ENCODE measurements around the gene CDKL4.
"Not testable (repeated sequence)": the region's sequence is repeated elsewhere in the genome, so short reads cannot be mapped to it uniquely, and the experiment has no call there.

CDKL4 gene

DNA sequence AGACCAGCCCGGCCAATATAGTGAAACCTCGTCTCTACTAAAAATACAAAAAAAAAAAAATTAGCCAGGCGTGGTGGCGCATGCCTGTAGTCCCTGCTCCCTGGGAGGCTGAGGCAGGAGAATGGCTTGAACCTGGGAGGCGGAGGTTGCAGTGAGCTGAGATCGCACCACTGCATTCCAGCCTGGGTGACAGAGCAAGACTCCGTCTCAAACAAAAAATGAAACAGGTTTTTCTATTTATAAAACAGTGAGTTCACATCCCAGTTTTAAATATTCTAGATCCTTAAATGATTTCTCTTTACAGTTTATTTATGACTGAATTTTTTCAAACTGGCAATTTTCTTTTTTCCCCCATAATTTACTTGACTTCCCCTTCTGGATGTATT lies 102.8 kb downstream of the CDKL4 start:
- not testable (repeated sequence) for DNase-seq

DNA sequence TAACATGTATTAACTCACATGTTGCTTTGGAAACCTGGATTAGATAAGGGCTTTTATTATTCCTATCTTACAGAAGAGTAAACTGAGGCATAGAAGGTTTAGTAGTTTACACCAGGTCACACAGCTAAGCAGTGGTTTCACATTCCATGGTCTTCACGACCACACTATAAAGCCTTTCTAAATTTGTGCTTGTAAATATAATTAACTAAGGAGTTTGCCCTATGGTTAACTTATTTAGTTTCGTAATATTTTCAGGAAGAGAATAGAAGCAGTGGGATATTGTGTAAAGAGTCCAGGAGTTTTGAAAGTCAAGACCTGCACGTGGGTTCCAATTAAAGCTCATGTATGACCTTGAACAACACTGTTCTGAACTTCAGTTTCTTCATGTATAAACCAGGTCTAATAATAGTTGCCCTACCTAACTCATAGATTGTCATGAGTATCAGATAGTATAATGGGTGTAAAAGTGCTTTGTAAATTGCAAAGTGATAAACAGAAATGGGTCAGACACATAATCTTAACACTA lies 103.4 kb downstream of the CDKL4 start:
- DNase-seq = peak; percentile 47 to 82 (median 72)

DNA sequence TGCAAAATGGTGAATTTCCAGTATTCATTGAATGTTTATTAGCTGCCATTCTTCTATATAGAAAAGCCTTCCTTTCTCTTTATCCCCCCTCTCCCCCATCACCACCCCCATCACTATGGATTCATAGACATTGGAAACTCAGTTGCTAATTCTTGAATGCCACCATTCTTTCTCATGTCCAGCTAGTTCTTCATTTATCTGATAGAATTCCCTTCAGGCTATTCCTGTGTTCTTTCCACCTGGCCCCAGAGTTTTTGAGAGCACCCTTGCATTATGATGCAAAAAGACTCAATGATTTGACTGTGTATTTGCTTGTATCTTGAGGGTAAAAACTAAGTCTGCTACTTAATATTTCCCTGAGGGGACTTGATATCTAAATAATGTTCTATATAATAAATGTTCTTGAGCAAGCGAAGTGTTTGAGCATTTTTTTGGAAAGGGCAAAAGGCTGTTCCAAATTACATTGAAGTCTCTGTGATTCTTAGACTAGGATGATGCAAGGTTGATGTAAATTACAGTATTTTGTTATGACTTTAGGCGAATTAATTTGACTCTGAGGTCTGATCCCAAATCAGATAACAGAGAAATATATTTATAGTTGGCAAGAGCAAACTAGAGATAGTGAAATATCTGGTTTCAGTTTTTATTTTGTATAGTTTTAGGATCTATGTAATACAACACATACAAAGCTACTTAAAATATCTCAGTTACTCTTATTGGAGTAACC lies 104.1 kb downstream of the CDKL4 start:
- DNase-seq = no peak

DNA sequence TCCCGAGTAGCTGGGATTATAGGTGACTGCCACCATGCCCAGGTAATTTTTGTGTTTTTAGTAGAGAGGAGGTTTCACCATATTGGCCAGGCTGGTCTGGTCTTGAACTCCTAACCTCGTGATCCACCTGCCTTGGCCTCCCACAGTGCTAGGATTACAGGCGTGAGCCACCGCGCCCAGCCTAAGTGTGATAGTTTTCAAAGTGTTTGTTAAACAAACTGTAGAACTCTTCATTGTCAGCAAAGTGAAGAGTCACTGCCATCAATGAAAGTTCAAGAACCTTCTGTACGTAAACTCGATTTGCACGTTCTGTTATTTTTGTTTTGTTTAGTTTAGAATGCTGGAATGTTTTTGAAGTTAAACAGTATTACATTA lies 104.9 kb downstream of the CDKL4 start:
- DNase-seq = no peak

DNA sequence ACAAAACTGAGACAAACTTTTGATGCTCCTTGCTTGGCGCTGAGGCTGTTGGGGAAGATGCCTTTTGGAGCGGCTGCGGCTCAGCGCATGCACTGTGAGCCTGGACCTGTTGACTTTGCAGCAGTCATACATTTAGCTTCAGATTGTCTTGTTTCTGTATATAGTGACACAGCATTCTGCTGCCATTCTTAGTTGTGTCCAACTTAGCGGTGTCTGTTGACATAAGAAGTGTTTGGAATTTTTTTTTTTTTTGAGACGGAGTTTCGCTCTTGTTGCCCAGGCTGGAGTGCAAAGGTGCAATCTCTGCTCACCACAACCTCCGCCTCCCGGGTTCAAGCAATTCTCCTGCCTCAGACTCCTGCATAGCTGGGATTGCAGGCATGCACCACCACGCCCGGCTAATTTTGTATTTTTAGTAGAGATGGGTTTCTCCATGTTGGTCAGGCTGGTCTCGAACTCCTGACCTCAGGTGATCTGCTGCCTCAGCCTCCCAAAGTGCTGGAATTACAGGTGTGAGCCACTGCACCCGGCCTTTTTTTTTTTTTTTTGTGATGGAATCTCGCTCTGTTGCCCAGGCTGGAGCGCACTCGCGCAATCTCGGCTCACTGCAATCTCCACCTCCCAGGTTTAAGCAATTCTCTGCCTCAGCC lies 105.5 kb downstream of the CDKL4 start:
- DNase-seq = not testable (repeated sequence)

DNA sequence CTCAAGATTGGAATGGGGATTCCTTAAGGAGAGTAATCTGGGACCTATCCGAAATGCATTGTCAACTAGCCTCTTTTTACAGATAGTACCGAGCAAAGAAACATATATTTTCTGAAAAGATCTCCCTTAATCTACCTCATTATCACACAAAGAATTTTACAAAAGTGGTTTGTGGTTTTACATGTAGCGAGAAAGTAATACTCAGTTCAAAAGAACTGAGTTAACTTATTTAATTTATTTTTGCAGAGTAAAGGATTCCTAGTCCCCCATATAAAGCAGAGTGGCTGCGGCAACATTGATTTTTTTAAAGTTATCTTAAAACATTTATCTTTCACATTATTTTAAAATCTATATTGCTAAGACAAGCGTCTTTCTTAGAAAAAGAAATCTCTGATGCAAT lies 107.0 kb downstream of the CDKL4 start:
- DNase-seq = no peak

DNA sequence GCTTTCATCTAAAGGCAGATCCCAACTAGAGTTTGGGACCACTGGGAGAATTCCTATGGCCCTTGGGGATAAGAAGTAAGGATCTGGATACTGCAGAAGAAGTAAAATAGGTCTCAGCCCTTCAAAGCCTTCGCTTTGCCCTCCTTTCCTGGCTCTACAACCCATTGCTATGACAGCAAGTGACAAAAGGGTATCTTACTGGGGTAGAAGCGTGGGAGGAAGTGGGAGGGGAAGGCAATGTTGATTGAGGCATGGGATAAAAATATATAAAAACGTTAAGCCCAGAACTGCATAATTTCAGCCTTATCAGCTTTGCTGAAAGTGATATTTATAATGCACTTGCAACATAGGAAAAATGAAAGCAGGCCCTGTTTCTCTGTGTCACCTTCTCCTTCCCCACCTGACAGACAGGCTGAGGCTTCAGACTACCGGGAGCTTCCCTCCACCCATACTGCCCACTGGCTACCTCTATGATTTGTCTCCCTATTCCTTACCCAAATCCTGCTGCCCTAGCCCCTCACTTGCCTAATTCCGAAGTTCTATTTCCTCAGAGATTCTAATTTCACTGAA lies 108.0 kb downstream of the CDKL4 start:
- DNase-seq = peak in 2 of 4 experiments; percentile 19 to 22

DNA sequence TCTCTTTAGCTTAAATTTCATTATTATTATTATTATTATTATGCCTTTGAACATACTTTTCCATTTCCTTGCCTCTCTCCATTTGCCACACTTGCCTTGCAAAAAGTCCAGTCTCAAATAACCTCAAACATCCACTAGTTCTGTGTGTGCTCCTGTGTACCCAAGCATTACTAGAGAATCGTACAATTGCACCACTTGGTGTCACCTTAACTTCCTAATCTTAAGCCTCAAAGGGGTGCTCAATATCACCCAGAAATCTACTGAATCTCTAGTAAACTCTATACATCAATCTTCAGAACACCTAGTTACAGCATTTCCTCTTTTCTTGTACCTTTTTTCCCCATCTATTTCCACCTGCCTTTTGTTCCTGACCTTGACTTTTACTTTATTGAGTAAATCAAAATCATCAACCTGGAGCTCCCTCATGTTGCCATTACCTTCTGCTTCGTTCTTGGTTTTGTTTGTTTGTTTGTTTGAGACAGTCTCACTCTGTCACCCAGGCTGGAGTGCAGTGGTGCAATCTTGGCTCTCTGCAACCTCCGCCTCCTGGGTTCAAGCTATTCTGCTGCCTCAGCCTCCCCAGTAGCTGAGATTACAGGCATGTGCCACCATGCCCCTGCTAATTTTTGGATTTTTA lies 110.4 kb downstream of the CDKL4 start:
- no peak for DNase-seq

DNA sequence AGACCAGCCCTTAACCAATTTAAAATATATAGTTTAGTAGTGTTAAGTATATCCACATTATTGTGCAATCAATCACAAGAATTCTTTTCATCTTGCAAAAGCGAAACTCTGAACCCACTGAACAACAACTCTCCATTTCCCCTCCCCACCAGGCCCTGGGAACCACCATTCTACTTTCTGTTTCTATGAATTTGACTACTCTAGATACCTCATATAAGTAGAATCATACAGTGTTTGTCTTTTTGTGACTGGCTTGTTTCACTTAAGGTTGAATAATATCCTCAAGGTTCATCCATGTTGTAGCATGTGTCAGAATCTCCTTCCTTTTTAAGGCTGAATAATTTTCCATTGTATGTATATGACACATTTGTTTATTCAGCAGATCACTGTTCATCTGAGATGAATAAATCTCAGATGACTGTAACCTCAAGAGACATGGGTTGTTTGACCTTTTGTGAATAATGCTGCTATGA lies 114.8 kb downstream of the CDKL4 start:
- peak; percentile 60 to 85 (median 72) for DNase-seq

DNA sequence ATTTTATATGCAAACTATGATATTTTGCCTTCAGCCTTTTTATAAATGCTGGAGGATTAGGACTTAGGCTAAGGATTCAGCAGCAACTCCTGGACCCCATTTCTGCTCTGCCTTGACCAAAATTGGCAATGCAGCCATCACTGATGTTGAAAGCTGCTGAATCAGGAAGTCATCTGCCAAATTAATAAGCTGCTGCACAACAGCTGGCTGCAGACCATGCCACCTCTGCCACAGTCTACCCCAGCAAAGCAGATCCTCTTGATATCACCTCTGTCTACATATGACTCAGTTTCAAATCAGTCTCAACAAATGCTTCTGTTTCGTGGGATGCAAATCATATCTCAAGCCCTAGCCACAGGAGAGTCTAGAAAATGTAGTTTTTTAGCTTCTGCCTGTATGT lies 115.8 kb downstream of the CDKL4 start:
- DNase-seq = peak; percentile 37 to 73 (median 67)

Data from suppressor macrophage (primary cell).